Subcutaneous adipose tissue (tissue), 4 donors: ENCODE results near the gene ABCC4. TPM values are rescaled to one million over a fixed set of nuclear protein-coding genes. Genes with fewer than 3 reads are reported as not detected.

ENCODE experiments used
- total RNA-seq, 4 donors: library from RNA; depleted of rRNA; stranded (reverse); fragments of >200 nt; gene quantifications; one replicate each; pipeline ENCODE4 v1.1.0, GENCODE V29; 2016
- TF ChIP-seq, protein P1 (sequence below): fragments of 450-650 bp; IDR thresholded peaks from one replicate; pipeline ENCODE4 v1.5.1; 2016; ENCODE audit warnings: low read depth, mild to moderate bottlenecking, control low read depth, antibody characterized with exemption, moderate library complexity

Gene ABCC4
- total RNA-seq, 4 donors from 2014 or later: 4.1 to 7.7 (median 5.1) TPM

GRCh38 chr13:94994506-94994905 is 306.7 kb downstream of the ABCC4 start:
- TF ChIP-seq, protein P1, sequence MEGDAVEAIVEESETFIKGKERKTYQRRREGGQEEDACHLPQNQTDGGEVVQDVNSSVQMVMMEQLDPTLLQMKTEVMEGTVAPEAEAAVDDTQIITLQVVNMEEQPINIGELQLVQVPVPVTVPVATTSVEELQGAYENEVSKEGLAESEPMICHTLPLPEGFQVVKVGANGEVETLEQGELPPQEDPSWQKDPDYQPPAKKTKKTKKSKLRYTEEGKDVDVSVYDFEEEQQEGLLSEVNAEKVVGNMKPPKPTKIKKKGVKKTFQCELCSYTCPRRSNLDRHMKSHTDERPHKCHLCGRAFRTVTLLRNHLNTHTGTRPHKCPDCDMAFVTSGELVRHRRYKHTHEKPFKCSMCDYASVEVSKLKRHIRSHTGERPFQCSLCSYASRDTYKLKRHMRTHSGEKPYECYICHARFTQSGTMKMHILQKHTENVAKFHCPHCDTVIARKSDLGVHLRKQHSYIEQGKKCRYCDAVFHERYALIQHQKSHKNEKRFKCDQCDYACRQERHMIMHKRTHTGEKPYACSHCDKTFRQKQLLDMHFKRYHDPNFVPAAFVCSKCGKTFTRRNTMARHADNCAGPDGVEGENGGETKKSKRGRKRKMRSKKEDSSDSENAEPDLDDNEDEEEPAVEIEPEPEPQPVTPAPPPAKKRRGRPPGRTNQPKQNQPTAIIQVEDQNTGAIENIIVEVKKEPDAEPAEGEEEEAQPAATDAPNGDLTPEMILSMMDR: no peak

GRCh38 chr13:94993616-94994015 is 307.6 kb downstream of the ABCC4 start:
- TF ChIP-seq, protein P1: no peak

- TF ChIP-seq, protein P1: no peak
These were observed 309.0 kb downstream of the ABCC4 start for GRCh38 chr13:94992036-94992960.

DNA sequence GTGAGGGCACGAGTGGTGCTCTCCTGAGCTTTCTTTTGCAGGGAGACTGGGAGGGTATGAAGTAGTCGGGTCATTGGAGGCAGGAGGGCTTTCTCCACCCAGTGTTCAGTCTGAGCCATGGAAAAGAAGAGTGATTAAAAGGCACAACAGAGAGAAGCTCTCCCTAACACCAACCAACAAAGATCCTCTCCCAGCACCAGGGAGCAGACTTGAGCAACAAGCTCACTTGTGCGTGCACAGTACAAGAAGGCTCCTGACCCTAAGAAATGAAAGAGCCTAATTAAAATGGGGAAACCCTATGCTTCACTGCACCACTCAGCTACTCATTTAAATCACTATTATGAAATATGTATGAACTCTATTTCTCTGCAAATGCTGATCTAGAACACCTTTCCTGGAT is 312.6 kb downstream of the ABCC4 start:
- TF ChIP-seq, protein P1: no peak

DNA sequence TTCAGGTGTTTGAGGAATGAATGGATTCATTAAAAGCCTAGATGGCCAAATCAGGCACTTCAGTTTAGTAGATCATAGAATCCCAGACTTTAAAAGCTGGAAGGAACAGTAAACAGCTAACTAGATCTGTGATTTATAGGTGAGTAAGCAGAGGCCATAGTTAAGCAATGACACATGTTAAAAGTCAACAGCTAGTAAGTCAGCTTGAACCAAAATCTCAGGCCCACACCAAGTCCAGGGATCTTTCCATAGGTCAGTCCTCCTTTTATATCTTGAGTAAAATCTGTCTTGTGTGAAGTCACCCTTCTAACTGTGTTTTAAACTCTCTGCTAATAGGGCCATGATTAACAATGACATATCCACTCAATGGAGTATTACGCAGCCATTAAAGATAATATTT is 313.4 kb downstream of the ABCC4 start:
- TF ChIP-seq, protein P1: no peak

- TF ChIP-seq, protein P1: no peak
These were observed 314.2 kb downstream of the ABCC4 start for GRCh38 chr13:94987081-94987480.

DNA sequence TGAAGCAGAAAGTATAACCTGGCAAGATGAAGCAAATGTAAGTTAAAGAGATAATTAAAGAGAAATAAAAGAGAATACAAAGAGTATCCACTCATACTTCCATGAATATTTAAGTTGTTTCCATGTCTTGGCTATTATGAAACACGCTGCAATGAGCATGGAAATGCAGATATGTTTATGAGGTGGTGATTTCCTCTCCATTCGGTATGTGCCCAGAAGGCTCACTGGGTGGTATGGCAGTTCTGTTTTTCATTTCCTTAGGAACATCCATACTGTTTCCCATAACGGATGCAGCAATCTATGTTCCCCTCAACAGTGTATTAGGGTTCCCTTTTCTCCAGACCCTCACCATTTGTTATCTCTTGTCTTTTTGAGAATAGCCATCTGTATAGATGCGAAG is 316.3 kb downstream of the ABCC4 start:
- TF ChIP-seq, protein P1: no peak
